AG04449 (cell line): Measurements from ENCODE around the gene CWC27.

Experiments
- CTCF ChIA-PET: fragments of 350-600 bp; formaldehyde crosslinking; extraction: SDS; loops from one replicate; lab custom pipeline; 2021; ENCODE audit warnings: antibody characterized with exemption; lab: Yijun Ruan, JAX
- POLR2A ChIA-PET: fragments of 400-600, 350-600 bp; formaldehyde crosslinking; extraction: SDS; loops from one replicate; lab custom pipeline; 2020; ENCODE audit warnings: antibody characterized with exemption, inconsistent platforms; lab: Yijun Ruan, JAX
- DNase-seq: peaks from one replicate; pipeline ENCODE4 v3.0.0-alpha.2; 2010; ENCODE audit warnings: low read depth, low spot score
- H3K4me3 ChIP-seq: 2 replicates; pipeline ENCODE4 v1.5.1; 2011; ENCODE audit warnings: low read depth, mild to moderate bottlenecking, control low read depth, low read length
- CTCF ChIP-seq: IDR thresholded peaks from one replicate; pipeline ENCODE4 v1.5.1; 2011; ENCODE audit warnings: mild to moderate bottlenecking, moderate library complexity, low read length, control low read depth, inconsistent platforms; ENCODE audit not compliant: insufficient read depth; ENCODE audit errors: missing control alignments

The CWC27 gene

GRCh38 chr5:65030056-65030455 lies 261.3 kb downstream of the CWC27 start:
- CTCF ChIA-PET: no interaction called here
- no peak for DNase-seq
- no peak overlapping the region for H3K4me3 ChIP-seq
- POLR2A ChIA-PET: no interaction called here
- no peak for TF ChIP-seq CTCF

- H3K4me3 ChIP-seq: no peak overlapping the region
- TF ChIP-seq CTCF: no peak
- DNase-seq: peak; percentile 82
- POLR2A ChIA-PET: interaction anchor here (0.7 kb wide), 1 partner anchor 30 kb away, joined by 3 read pairs; no protein-coding TSS in a partner anchor
- CTCF ChIA-PET: interaction anchor here (0.7 kb wide), 1 partner anchor 22 kb away, joined by 3 read pairs; no protein-coding TSS in a partner anchor
Observed at GRCh38 chr5:65032250-65032649, 263.5 kb downstream of the CWC27 start.

- no peak overlapping the region for H3K4me3 ChIP-seq
- no peak for TF ChIP-seq CTCF
- no peak for DNase-seq
- CTCF ChIA-PET: interaction anchor here (1.1 to 1.5 kb wide), 2 partner anchors 75 to 449 kb away, joined by 3 read pairs; no protein-coding TSS in a partner anchor
- POLR2A ChIA-PET: interaction anchor here (1.1 kb wide), 1 partner anchor 109 kb away, joined by 4 read pairs; no protein-coding TSS in a partner anchor
Observed at GRCh38 chr5:65034029-65034812, 265.5 kb downstream of the CWC27 start.

- no peak for DNase-seq
- no peak overlapping the region for H3K4me3 ChIP-seq
- TF ChIP-seq CTCF: no peak
- ChIA-PET CTCF (interaction anchor here (1.5 kb wide), 1 partner anchor 76 kb away, joined by 3 read pairs; no protein-coding TSS in a partner anchor), POLR2A (interaction anchor here (0.8 to 1.1 kb wide), 2 partner anchors 15 to 108 kb away, joined by 4 to 5 read pairs; no protein-coding TSS in a partner anchor)
Observed at GRCh38 chr5:65034813-65035209, 266.1 kb downstream of the CWC27 start.

- ChIA-PET POLR2A (interaction anchor here (0.8 to 1.1 kb wide), 2 partner anchors 15 to 107 kb away, joined by 4 to 5 read pairs; no protein-coding TSS in a partner anchor), CTCF (no interaction called here)
- peak overlapping the region; percentile 62 for H3K4me3 ChIP-seq
- peak; percentile 45 for DNase-seq
- TF ChIP-seq CTCF: peak; percentile 18
Observed at GRCh38 chr5:65035211-65036206, 266.8 kb downstream of the CWC27 start.
